HG03378 (cell line): ENCODE data around the gene TFF3.

ENCODE experiments used
- ATAC-seq: cut with Tn5 transposase; IDR thresholded peaks from one replicate; pipeline ENCODE4 v1.9.1; 2021; ENCODE audit warnings: mild to moderate bottlenecking, moderate library complexity; ENCODE audit not compliant: unreplicated experiment

TFF3 gene

DNA sequence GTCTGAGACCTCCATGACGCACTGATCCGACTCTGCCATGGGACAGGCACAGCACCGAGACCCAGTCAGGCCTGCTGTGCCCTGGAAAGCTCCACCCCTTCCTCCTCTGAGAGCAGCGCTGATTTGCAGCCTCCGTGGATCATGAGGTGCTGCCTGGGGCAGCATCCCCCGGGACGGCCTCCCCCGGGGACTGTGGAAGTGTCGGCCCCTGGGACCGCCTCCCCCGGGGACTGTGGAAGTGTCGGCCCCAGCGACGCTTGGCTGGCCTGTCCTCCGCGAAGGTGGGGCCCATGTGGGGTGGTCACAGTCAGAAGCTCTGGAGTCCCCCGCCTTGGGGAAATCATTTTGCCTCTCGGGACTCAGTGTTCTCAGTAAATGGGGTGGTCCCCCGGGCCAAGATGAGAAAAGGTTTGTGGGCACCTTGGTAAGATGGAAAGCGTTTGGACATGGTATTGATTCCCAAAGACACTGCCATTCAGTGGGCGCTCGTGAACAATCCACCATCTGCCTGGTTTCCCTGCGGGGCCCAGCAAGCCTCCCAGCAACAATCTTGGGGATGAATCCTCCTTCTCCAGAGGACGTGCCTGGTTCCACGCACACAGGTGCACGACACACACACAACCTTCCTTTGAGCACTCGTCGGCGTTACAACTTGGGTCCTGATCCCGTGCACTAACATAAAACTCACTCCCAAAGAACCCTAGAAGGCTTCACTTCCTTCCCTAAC lies 32.6 kb upstream of the TFF3 start:
- no peak for ATAC-seq

DNA sequence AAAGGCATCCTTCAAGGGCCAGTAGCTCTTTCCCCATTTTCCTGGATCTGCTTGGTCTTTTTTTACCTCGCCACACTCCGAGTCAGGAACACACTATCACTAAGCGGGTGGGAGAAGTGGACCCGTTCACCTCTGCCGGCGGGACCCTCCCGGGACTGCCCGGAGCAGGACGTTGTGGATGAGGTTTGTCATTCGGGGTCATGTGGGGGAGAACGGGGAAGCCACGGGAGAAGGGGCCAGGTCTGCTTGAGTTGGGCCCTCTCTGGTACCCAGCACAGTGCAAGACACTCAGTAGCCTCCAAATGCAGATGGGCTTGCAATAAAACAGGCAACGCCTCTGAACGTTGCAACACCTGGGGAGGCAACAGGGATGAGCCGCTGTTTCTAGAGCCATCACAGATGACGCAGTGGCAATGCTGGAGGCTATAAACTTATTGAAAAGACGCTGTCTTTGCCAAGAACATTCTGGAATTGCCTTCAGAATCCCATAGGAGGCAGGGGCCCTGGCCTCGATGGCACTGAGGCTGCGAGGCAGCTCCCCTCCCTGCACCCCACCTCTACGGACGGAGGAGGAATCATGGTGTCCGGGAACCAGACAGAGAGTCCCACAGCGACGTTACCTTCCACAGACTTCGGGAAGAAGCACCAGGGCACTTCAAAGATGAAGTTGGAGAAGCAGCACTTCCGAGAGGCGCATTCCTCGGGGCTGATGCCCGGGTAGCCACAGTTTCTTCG lies 31.8 kb upstream of the TFF3 start:
- ATAC-seq: no peak

DNA sequence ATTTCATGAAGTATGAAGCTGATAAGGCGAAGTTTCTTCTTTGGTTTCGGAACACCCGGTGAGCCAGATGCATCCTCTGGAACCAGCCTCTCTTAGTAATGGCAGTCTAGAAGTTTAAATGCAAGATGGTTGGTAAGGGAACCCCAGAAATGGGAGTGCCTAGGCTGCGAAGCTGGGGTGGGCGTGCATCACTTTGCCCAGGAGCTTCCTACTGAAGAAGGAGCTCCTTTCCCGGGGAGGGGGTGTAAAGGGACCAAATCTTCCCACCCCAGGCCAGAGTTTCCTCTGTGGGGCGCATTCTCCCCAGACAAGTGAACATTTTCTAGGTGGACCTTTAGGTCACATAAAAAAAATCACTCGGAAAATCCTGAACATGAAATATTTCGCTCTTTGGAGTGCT lies 31.2 kb upstream of the TFF3 start:
- no peak for ATAC-seq

DNA sequence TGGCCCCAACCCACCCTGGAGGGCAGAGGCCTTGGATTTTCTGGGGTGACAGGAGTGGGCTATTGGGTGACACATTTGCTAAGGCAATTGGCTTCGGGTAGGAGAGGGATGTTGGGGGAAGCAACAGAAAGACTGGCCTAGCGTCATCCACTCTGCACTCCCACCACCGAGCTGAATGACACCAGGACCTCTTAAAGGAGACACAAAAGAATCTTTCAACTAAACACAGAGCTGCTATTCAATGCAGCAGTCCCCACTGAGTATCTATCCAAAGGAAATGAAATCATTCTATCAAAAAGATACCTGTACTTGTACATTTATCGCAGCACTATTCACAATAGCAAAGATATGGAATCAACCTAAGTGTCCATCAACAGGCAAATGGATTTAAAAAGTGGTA lies 29.4 kb upstream of the TFF3 start:
- ATAC-seq: no peak

GRCh38 chr21:42343963-42344510 lies 28.8 kb upstream of the TFF3 start:
- ATAC-seq: no peak

DNA sequence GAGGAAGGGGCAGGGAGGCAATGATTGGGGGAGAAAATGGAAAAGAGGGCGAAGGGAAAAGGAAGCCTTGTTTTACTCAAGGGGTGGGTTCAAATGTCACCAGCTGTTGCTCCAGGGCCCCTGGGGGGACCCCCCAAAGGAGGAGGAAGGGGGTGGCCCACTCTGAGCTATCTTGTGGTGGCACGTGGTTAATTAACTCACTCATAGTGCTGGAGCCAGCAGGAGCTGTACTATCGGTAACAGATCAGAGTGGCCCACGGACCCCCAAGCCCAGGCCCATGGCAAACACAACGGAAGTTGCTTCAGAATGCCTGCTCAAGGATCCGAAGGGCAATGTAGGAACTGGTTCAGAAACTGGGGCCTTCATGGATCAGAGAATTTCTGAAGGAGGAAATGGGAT lies 28.3 kb upstream of the TFF3 start:
- no peak for ATAC-seq

- ATAC-seq: no peak
Measured at GRCh38 chr21:42343101-42343500, 27.9 kb upstream of the TFF3 start.

DNA sequence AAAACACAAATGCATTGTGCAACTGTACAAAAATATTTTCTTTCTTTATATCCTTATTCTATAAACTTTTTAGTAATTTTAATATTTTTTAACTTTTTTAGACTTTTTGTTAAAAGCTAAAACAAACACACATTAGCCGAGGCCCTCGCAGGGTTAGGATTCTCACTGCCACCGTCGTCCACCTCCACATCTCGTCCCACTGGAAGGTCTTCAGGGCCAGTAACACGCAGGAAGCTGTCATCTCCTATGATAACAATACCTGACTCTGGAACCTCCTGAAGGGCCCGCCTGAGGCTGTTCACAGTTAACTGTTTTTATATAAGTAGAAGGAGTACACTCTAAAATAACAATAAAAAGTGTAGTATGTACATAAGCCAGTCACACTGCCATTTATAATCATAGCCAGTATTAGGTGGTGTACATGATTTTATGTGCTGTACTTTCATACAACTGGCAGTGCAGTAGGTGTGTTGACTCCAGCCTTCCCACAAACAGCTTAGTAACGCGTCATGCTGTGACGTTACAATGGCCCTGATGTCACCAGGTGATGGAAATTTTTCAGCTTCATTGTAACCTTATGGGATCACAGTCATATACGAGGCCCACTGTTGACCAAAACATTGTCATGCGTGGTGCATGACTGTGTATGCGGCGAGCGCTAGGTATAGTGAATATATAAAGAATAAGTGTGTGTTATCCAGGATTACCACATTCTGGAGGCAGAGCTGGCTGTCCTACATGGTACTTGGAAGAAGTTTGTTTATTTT lies 26.8 kb upstream of the TFF3 start:
- no peak for ATAC-seq

DNA sequence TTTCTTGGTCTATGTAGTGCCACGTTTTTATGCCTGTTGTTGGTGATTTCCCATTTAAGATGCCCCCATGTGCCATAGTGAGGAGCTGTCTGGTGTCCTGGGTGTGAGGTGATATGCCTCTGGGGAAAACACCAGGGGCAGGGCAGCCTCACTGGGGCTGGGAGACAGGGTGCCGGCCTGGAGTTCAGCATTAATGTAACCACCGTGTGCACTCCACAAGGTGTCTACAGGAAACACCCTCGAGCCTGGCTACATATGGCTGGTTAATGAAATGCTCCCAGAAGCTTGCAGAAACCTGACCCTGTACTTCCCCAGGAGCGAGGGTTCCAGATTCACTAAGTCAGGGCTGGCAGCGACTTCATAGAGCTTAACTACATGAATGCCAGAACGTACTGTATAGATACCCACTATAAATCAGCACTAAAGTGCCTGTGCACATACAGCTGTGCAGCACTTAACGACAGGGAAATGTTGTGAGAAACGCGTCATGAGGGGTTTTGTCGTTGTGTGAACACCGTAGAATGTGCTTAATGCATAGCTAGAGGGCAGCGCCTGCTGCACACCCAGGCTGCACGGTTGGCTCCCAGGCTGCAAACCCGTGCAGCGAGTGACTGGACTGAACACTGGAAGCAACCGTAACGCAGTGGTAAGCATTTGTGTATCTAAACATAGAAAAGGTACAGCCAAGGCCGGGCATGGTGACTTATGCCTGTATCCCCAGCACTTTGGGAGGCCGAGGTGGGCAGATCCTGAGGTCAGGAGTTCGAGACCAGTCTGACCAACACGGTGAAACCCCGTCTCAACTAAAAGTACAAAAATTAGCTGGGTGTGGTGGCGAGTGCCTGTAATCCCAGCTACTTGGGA lies 25.2 kb upstream of the TFF3 start:
- ATAC-seq: no peak

GRCh38 chr21:42338729-42339715 lies 23.8 kb upstream of the TFF3 start:
- ATAC-seq: no peak

DNA sequence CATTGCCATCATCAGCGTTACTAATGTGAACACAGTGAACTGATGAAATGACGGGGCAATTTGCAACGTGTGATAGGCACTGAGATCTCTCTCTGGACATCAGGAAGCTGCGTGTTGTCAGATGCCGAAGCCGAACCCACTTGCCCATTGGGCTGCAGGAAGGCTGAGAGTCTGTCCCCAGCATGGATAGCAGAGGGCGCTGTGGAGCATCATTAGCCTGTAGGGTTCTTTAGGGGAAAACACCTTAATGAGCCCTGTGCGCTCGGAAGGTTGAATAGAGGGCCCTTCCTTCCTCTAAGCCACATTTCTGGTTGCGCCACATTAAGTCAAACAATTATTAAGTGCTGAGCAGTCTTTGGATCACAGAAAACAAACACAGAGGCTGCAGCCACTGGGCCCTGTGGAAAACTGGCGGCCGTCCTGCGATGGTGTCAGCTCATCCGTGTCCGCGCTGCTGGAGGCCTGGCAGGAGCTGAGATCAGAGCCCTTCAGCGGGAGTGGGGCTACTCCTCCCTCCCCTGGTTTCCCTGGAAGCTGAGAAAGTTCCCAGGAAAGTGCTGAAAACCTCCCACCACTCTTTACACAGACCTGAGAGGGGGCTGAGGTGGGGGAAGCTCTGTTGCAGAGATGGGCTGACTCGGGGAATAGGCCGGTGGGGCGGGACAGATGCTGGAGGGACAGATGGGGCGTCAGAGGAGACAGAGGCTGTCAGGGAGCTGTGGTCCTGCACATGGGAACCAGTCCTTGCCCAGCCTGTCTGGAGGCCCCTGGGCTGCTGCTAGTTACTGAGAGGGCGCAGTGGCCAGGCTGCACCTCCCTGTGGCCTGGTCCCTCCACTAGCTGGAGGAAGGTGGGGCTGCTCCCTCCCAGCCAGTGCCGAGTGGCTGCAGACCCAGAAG lies 22.9 kb upstream of the TFF3 start:
- ATAC-seq: no peak

GRCh38 chr21:42337276-42337675 lies 22.1 kb upstream of the TFF3 start:
- no peak for ATAC-seq

GRCh38 chr21:42336054-42336453 lies 20.8 kb upstream of the TFF3 start:
- ATAC-seq: no peak

- ATAC-seq: no peak
Measured at GRCh38 chr21:42332557-42333317, 17.5 kb upstream of the TFF3 start.

GRCh38 chr21:42331660-42332059 lies 16.5 kb upstream of the TFF3 start:
- ATAC-seq: no peak

DNA sequence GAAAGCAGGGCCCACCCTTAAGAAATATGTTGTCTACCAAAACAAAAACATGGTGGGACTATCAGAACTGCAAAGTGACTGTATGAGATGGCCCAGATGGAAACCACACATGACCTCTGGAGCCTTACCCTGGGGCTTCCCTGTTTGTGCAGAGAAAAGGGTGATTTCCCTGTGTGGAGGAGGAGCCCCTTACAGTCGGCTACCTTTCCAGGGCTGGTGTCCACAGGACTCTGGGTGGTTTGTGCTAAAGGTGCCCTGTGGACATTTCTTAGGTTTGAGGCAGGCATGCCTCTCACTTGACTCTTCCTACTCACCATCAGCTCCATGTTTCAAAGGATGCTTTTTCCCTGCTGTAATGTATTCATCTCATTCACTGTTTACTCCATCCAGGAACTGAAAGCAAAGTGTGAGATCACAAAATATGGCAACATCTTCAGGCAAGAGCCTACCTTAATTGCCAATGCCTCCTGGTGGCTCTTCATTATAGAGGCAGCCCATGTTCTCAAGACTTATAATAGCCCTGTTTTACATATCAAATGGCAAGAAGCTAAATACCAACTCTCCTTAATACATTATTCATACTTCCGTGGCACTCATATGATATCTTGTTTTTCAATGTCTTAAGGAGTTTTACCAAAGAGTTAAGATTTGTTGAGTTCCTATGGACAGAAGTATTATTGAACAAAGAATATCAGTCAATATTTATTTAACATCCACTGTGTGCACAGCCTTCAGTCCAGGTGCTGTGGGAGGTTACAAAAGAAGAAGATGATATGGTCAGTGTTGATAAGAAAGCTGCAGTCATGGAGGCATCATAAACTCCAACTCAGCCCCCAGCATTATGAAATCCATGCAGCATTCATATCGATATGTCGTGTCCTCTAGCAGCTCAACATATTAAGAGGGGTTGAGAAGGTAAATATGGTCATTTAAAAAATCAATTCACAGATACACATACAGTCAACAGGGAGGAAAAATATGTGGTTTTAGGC lies 15.5 kb upstream of the TFF3 start:
- ATAC-seq: no peak
